NCI-H460 (cell line): Measurements from ENCODE around the gene SLC5A6. TPM values are rescaled to one million over a fixed set of nuclear protein-coding genes. Genes with fewer than 3 reads are reported as not detected.

Experiments
- total RNA-seq: library from RNA; depleted of rRNA; stranded (reverse); fragments of >200 nt; shearing (Covaris generic); gene quantifications from 2 replicates; pipeline ENCODE4 v1.2.3, GENCODE V29; 2014; rRNA removed

Gene SLC5A6
- total RNA-seq, 1 experiment from 2014 or later, result 51.8 TPM

Other genes with a start within 250 kb of the SLC5A6 start
- 4.0 and 5.1 TPM in 2 replicates for gene MAPRE3, start 241.6 kb downstream of the SLC5A6 start, total RNA-seq
- gene TMEM214, start 179.3 kb downstream of the SLC5A6 start, total RNA-seq, result 32.0 and 36.3 TPM in 2 replicates
- gene AGBL5, start 160.6 kb downstream of the SLC5A6 start, total RNA-seq, result 35.4 and 39.5 TPM in 2 replicates
- 255 and 293 TPM in 2 replicates for gene OST4, start 140.6 kb downstream of the SLC5A6 start, total RNA-seq
- 0.22 TPM in 1 of 2 replicates, not detected in the other for gene EMILIN1, start 133.7 kb downstream of the SLC5A6 start, total RNA-seq
- gene KHK, start 125.5 kb downstream of the SLC5A6 start, total RNA-seq, result 1.2 and 1.7 TPM in 2 replicates
- gene CGREF1, start 93.1 kb downstream of the SLC5A6 start, total RNA-seq, result 43.2 and 45.2 TPM in 2 replicates
- gene ABHD1, start 88.5 kb downstream of the SLC5A6 start, total RNA-seq, result 1.4 and 1.7 TPM in 2 replicates
- gene PREB, start 77.6 kb downstream of the SLC5A6 start, total RNA-seq, result 52.5 and 53.3 TPM in 2 replicates
- gene PRR30, start 72.9 kb downstream of the SLC5A6 start, total RNA-seq, result not detected in 2 replicates
- not detected in 2 replicates for gene TCF23, start 63.3 kb downstream of the SLC5A6 start, total RNA-seq
- 219 and 271 TPM in 2 replicates for gene ATRAID, start 227 bp downstream of the SLC5A6 start, total RNA-seq
- gene CAD, start 5.1 kb upstream of the SLC5A6 start, total RNA-seq, result 34.1 and 38.5 TPM in 2 replicates
- 0.50 and 0.75 TPM in 2 replicates for gene SLC30A3, start 50.8 kb upstream of the SLC5A6 start, total RNA-seq
- not detected in 2 replicates for gene DNAJC5G, start 63.2 kb upstream of the SLC5A6 start, total RNA-seq
- 0.12 TPM in 1 of 2 replicates, not detected in the other for gene TRIM54, start 70.2 kb upstream of the SLC5A6 start, total RNA-seq
- 4.6 and 6.8 TPM in 2 replicates for gene UCN, start 96.2 kb upstream of the SLC5A6 start, total RNA-seq
- 77.5 and 83.6 TPM in 2 replicates for gene MPV17, start 110.8 kb upstream of the SLC5A6 start, total RNA-seq
- 59.8 and 66.5 TPM in 2 replicates for gene GTF3C2, start 144.5 kb upstream of the SLC5A6 start, total RNA-seq
- gene EIF2B4, start 158.1 kb upstream of the SLC5A6 start, total RNA-seq, result 28.7 and 31.2 TPM in 2 replicates
- gene SNX17, start 158.3 kb upstream of the SLC5A6 start, total RNA-seq, result 80.9 and 88.7 TPM in 2 replicates
- 7.0 and 7.3 TPM in 2 replicates for gene ZNF513, start 168.5 kb upstream of the SLC5A6 start, total RNA-seq
- gene PPM1G, start 197.3 kb upstream of the SLC5A6 start, total RNA-seq, result 108 and 112 TPM in 2 replicates
- 78.0 and 79.3 TPM in 2 replicates for gene NRBP1, start 216.4 kb upstream of the SLC5A6 start, total RNA-seq
- gene KRTCAP3, start 230.1 kb upstream of the SLC5A6 start, total RNA-seq, result 0.69 and 1.0 TPM in 2 replicates